RWPE2 (cell line): ENCODE results near the gene ST3GAL3.

Experiments
- ATAC-seq: fragments of 200-7000 bp; cut with Tn5 transposase; 3 replicates; pipeline ENCODE4 v1.9.1; 2021; ENCODE audit warnings: low read depth
- DNase-seq: peaks from one replicate; pipeline ENCODE4 v3.0.0-alpha.2; 2020; ENCODE audit warnings: low spot score
- H3K27ac ChIP-seq: fragments of 450-650 bp; 2 replicates; pipeline ENCODE4 v1.5.1; 2017; ENCODE audit warnings: mild to moderate bottlenecking; ENCODE audit not compliant: poor library complexity, severe bottlenecking
- H3K27me3 ChIP-seq: fragments of 250-450 bp; sonication (Bioruptor Pico); 2 replicates; pipeline ENCODE4 v1.5.1; 2021; ENCODE audit warnings: mild to moderate bottlenecking, moderate library complexity; ENCODE audit not compliant: insufficient read depth, poor library complexity, severe bottlenecking
- H3K36me3 ChIP-seq: fragments of 250-450 bp; sonication (Bioruptor Pico); 2 replicates; pipeline ENCODE4 v1.5.1; 2020; ENCODE audit warnings: low read depth, mild to moderate bottlenecking, moderate library complexity
- H3K4me1 ChIP-seq: fragments of 250-450 bp; sonication (Bioruptor Pico); 2 replicates; pipeline ENCODE4 v1.5.1; 2021; ENCODE audit warnings: mild to moderate bottlenecking, moderate library complexity; ENCODE audit not compliant: insufficient read depth, poor library complexity, severe bottlenecking
- H3K4me3 ChIP-seq: fragments of 250-450 bp; sonication (Bioruptor Pico); 2 replicates; pipeline ENCODE4 v1.5.1; 2021; ENCODE audit warnings: mild to moderate bottlenecking, moderate library complexity; ENCODE audit not compliant: severe bottlenecking
- H3K9me3 ChIP-seq: fragments of 250-450 bp; sonication (Bioruptor Pico); 2 replicates; pipeline ENCODE4 v1.5.1; 2021; ENCODE audit warnings: mild to moderate bottlenecking, moderate library complexity; ENCODE audit not compliant: severe bottlenecking
- TF ChIP-seq, protein P1 (sequence below): fragments of 450-650 bp; IDR thresholded peaks from one replicate; pipeline ENCODE4 v1.5.1; 2017; ENCODE audit warnings: mild to moderate bottlenecking, moderate library complexity; ENCODE audit not compliant: poor library complexity, severe bottlenecking

The ST3GAL3 gene

DNA sequence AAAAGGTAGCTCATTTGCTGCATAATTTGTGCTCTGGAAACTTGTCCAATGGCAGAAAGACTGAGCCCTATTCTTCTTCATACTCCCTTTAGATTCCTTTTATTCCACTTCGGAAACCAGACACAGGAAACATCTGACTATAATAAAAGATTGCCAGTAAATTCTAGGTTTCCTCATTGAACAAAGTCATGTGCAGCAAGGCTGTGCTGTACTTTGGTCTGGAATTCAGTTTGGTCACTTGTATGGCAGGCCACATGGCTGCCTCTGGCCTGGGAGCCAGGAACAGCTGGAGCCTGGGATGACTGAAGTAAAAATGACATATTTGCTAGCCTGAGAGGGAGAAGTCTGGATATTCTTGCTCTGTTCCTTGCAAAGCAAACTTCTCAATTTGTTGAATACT, 79.6 kb downstream of the ST3GAL3 start:
- Histone ChIP-seq H3K27me3 (no peaks in the 10 kb centered on the region), H3K27ac (no peak overlapping the region), H3K36me3 (no peaks in the 10 kb centered on the region), H3K4me3 (no peak overlapping the region), H3K9me3 (no peaks in the 10 kb centered on the region), H3K4me1 (peaks cover 16% of the 10 kb centered on the region)
- ATAC-seq (no peak), DNase-seq (no peak)
- TF ChIP-seq, protein P1, sequence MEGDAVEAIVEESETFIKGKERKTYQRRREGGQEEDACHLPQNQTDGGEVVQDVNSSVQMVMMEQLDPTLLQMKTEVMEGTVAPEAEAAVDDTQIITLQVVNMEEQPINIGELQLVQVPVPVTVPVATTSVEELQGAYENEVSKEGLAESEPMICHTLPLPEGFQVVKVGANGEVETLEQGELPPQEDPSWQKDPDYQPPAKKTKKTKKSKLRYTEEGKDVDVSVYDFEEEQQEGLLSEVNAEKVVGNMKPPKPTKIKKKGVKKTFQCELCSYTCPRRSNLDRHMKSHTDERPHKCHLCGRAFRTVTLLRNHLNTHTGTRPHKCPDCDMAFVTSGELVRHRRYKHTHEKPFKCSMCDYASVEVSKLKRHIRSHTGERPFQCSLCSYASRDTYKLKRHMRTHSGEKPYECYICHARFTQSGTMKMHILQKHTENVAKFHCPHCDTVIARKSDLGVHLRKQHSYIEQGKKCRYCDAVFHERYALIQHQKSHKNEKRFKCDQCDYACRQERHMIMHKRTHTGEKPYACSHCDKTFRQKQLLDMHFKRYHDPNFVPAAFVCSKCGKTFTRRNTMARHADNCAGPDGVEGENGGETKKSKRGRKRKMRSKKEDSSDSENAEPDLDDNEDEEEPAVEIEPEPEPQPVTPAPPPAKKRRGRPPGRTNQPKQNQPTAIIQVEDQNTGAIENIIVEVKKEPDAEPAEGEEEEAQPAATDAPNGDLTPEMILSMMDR, result no peak

DNA sequence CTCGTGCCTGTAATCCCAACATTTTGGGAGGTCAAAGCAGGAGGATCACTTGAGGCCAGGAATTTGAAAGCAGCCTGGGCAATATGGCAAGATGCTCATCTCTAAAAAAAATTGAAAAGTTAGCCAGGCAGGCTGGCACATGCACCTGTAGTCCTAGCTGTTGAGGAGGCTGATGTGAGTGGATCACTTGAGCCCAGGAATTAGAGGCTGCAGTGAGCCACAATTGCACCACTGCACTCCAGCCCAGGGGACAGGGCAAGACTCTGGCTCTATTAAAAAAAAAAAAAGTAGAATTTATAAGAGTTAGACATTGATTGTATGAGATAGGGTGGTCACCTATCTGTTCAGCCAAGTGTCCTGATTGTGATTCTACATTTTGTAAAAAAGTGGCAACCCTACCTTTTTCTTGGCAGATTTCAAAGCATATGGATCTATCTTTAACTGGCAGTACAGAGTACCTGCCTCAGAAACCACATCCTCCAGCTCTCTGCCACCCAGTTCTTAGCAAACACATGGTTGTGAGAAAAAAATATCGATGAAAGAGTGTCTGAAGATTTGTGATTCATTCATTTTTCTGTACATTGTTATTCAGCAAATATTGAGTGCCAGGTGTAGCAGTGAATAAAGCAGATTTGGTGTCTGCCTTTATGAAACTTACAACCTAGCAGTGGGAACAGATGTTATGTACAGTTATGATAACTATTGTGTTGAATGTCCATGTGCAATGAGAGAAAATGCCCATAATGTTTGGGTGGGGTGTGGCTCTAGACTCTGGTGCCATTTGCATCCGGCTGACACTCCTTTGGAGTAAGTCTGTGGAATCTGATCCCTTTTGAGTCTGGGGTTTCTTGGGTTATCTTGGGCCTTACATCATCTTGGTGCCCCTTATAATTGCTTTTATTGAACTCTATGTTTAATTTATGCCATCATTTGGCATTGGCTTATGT, 82.5 kb downstream of the ST3GAL3 start:
- no peaks in the 10 kb centered on the region for H3K4me1 ChIP-seq
- TF ChIP-seq, protein P1, result no peak
- DNase-seq (no peak), ATAC-seq (no peak)
- no peak overlapping the region for H3K27ac ChIP-seq
- H3K4me3 ChIP-seq, result no peak overlapping the region
- H3K27me3 ChIP-seq, result no peaks in the 10 kb centered on the region
- H3K9me3 ChIP-seq, result no peaks in the 10 kb centered on the region
- no peaks in the 10 kb centered on the region for H3K36me3 ChIP-seq

DNA sequence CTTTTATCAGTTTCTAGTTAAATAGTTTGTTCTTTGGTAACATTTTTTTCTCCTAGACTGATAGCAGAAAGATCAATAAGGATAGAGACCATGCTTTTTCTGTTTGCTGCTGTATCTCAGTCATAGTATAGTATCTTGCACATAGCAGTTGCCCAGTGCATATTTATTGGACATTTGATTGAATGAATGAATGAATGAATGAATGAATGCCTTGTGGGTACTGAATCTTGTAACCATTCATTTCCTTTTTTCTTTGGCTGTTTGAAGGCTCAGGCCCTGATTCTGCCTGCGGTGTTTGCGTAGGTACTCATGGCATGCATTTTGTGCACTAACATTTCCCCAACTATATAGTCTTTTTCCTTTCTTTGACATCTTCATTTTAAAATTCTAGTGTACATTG, 83.9 kb downstream of the ST3GAL3 start:
- H3K27ac ChIP-seq, result no peak overlapping the region
- H3K9me3 ChIP-seq, result no peaks in the 10 kb centered on the region
- TF ChIP-seq, protein P1, result no peak
- ATAC-seq (no peak), DNase-seq (no peak)
- no peaks in the 10 kb centered on the region for H3K4me1 ChIP-seq
- no peaks in the 10 kb centered on the region for H3K27me3 ChIP-seq
- H3K36me3 ChIP-seq, result no peaks in the 10 kb centered on the region
- no peak overlapping the region for H3K4me3 ChIP-seq

DNA sequence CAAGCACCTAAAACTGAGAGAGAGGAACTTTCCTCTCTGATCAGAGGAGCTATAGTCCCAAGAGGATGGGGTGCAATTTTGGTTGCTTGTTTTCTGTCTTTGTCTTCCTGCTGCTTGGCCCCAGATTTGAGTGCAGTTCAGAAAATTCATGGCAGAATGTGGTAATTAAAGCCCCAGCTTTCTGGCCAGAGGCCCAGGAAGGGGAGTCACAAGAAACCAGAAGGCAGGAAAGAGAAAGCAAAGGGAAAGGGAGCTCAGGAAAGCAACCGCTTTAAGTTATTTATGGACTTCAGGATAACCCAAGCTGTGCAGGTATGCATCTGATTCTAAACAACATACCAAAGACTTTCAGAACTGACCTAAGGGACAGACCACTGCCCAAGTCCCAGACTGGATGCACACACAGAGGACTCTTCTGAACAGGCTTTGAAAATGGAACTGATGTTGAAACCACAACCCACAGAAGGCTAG, 88.8 kb downstream of the ST3GAL3 start:
- H3K4me3 ChIP-seq, result no peak overlapping the region
- peaks cover 5% of the 10 kb centered on the region for H3K4me1 ChIP-seq
- H3K9me3 ChIP-seq, result no peaks in the 10 kb centered on the region
- H3K27me3 ChIP-seq, result no peaks in the 10 kb centered on the region
- H3K36me3 ChIP-seq, result no peaks in the 10 kb centered on the region
- DNase-seq (no peak), ATAC-seq (no peak)
- TF ChIP-seq, protein P1, result no peak
- H3K27ac ChIP-seq, result no peak overlapping the region

DNA sequence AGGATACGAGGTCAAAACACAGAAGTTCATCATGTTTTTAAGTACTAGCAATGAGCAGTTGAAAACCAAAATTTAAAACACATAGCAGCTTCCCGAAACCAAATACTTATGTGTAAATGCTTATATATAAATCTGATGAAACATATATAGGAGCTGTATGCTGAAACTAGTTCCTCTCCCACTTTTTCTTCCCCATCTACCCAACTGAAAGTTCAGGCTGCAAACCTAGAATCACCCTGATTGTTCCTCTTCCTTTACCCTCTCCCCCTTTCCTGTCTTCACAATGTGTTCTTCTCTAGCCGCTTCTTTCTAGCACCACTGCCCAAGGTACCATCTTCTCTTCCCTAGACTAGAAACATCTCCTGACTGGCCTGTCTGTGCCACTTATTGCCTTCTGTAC, 90.6 kb downstream of the ST3GAL3 start:
- H3K27ac ChIP-seq, result no peak overlapping the region
- DNase-seq, result no peak
- no peaks in the 10 kb centered on the region for H3K27me3 ChIP-seq
- no peak overlapping the region for H3K4me3 ChIP-seq
- TF ChIP-seq, protein P1, result no peak
- no peaks in the 10 kb centered on the region for H3K9me3 ChIP-seq
- peaks cover 16% of the 10 kb centered on the region for H3K4me1 ChIP-seq
- H3K36me3 ChIP-seq, result peaks cover 4% of the 10 kb centered on the region
- ATAC-seq, result no peak
